HepG2 (cell line): ENCODE measurements around the gene TSPYL4. TPM values are rescaled to one million over a fixed set of nuclear protein-coding genes. Genes with fewer than 3 reads are reported as not detected.
A peak's percentile ranks its signal among the peaks of the same experiment; 100 is the strongest.

Source experiments
- ATAC-seq: fragments of 200-7000 bp; cut with Tn5 transposase; 3 replicates; pipeline ENCODE4 v1.9.1; 2020; ENCODE audit warnings: mild to moderate bottlenecking, moderate library complexity
- BruUV-seq: library from RNA; stranded (reverse); fragments of 400-500 nt; replicated peaks from 2 replicates; lab custom pipeline; 2021; lab: Mats Ljungman, UMichigan
- CTCF ChIA-PET: fragments of 300-600 bp; formaldehyde crosslinking; extraction: SDS; loops from one replicate; lab custom pipeline; 2021; ENCODE audit warnings: low total read pairs, inconsistent platforms, low intra/inter-chr PET ratio; lab: Yijun Ruan, JAX
- POLR2A ChIA-PET: fragments of 350-600 bp; sonication (Branson Sonifier 250); formaldehyde crosslinking; loops from one replicate; lab custom pipeline; 2020; ENCODE audit warnings: antibody characterized with exemption, inconsistent platforms; lab: Yijun Ruan, JAX
- DNase-seq: peaks from one replicate; pipeline ENCODE4 v3.0.0-alpha.2; 2015; ENCODE audit warnings: low spot score
- FAIRE-seq: peaks from 3 replicates; lab custom pipeline; 2011; peaks lifted over from hg19 to GRCh38; lab: Jason Lieb, UNC
- H2AFZ ChIP-seq: one replicate; pipeline ENCODE4 v1.6.1; 2011; ENCODE audit warnings: low read length, inconsistent platforms
- H3K27ac ChIP-seq: fragments of 300-600 bp; 3 replicates; pipeline ENCODE4 v1.8.0; 2011; ENCODE audit warnings: mixed run types, mild to moderate bottlenecking, mixed read lengths, low read length, inconsistent platforms; ENCODE audit not compliant: insufficient read depth; ENCODE audit errors: extremely low read length
- H3K27me3 ChIP-seq, 2 experiments: fragments of 200-600 bp in 1 of 2; 2 replicates in 1 of 2; 3 replicates in 1 of 2; pipeline versions ENCODE4 v1.6.0 to v1.8.0; 2011; ENCODE audit warnings: low read length in 2 of 2, mild to moderate bottlenecking in 2 of 2, moderate library complexity in 2 of 2, inconsistent platforms in 1 of 2; ENCODE audit not compliant: insufficient read depth in 2 of 2, control insufficient read depth in 1 of 2
- H3K36me3 ChIP-seq, 2 experiments: fragments of 200-600 bp in 1 of 2; replicated peaks in 1 of 2; 2 replicates in 1 of 2; 3 replicates in 1 of 2; pipeline versions ENCODE4 v1.5.1 to v1.8.0; 2011; ENCODE audit warnings: low read length in 2 of 2, inconsistent platforms in 1 of 2; ENCODE audit not compliant: insufficient read depth in 2 of 2, control insufficient read depth in 1 of 2
- H3K4me1 ChIP-seq: 2 replicates; pipeline ENCODE4 v1.5.1; 2012; ENCODE audit warnings: low read length, inconsistent platforms; ENCODE audit not compliant: insufficient read depth
- H3K4me2 ChIP-seq: 2 replicates; pipeline ENCODE4 v1.6.0; 2011; ENCODE audit warnings: low read depth, low read length, inconsistent platforms
- H3K4me3 ChIP-seq, 3 experiments: fragments of 200-600 bp in 1 of 3; sonication (generic), shearing (Covaris generic) in 1 of 3; replicated peaks in 1 of 3; 2 replicates each; pipeline ENCODE4 v1.5.1; 2011 to 2016; ENCODE audit warnings: low read length in 3 of 3, inconsistent platforms in 2 of 3, low read depth in 2 of 3, mild to moderate bottlenecking in 2 of 3, control low read depth in 1 of 3, mixed read lengths in 1 of 3; ENCODE audit not compliant: insufficient read depth in 1 of 3
- H3K79me2 ChIP-seq: one replicate; pipeline ENCODE4 v1.6.1; 2011; ENCODE audit warnings: low read length, inconsistent platforms; ENCODE audit not compliant: insufficient read depth
- H3K9ac ChIP-seq: 2 replicates; pipeline ENCODE4 v1.6.0; 2011; ENCODE audit warnings: mild to moderate bottlenecking, low read depth, low read length, inconsistent platforms; ENCODE audit not compliant: insufficient read depth
- H3K9me3 ChIP-seq: 2 replicates; pipeline ENCODE4 v1.5.1; 2012; ENCODE audit warnings: mild to moderate bottlenecking, low read length
- H4K20me1 ChIP-seq: 2 replicates; pipeline ENCODE4 v1.6.0; 2011; ENCODE audit warnings: inconsistent platforms, mild to moderate bottlenecking, low read length, moderate library complexity; ENCODE audit not compliant: insufficient read depth
- BCL6 ChIP-seq: IDR thresholded peaks from 2 replicates; pipeline ENCODE4 v1.6.1; 2016; ENCODE audit warnings: missing genetic modification reagents, missing compliant biosample characterization
- FOXP1 ChIP-seq, 2 experiments: fragments of 450-650 bp in 1 of 2; IDR thresholded peaks; 2 replicates each; pipeline ENCODE4 v1.6.1; 2017 to 2018; ENCODE audit warnings: antibody characterized with exemption in 1 of 2
- SATB2 ChIP-seq: sonication (generic); formaldehyde crosslinking; IDR thresholded peaks from 2 replicates; pipeline ENCODE4 v1.5.0; 2020; ENCODE audit warnings: missing genetic modification reagents
- SYNCRIP ChIP-seq: fragments of 200-400 bp; formaldehyde crosslinking; IDR thresholded peaks from 2 replicates; pipeline ENCODE4 v1.6.1; 2018; ENCODE audit warnings: mild to moderate bottlenecking, low read depth, low read length; ENCODE audit not compliant: insufficient read depth
- WGBS: methylation state at CpG from one replicate; pipeline ENCODE4 v1.1.6; 2017; ENCODE audit warnings: low lambda C conversion rate; 5-methylcytosine and 5-hydroxymethylcytosine counted together
- in situ Hi-C: cut with HindIII; loops from 2 replicates; pipeline ENCODE4 v1.10.0; 2017; ENCODE audit warnings: low pct_unique_long_range_greater_than_20kb; ENCODE audit not compliant: extremely low pct_ligation_motif_present
- intact Hi-C: fragments of 100-400 bp; cut with micrococcal nuclease; formaldehyde crosslinking; loops from one replicate; pipeline ENCODE4 v1.10.0; 2022; ENCODE audit not compliant: unreplicated experiment
- polyA plus RNA-seq, 8 experiments: library from polyadenylated mRNA; depleted of rRNA in 3 of 8; stranded (reverse) in 7 of 8; unstranded in 1 of 8; fragments of >200 nt; fragmentation: Illumina TruSeq in 4 of 8; extraction: Trizol in 4 of 8; gene quantifications; 2 replicates each; pipeline versions ENCODE4 v1.2.1 to v1.2.3, GENCODE V29; 2011 to 2016; ENCODE audit warnings: low read depth in 4 of 8, missing spikeins in 1 of 8, mixed read lengths in 1 of 8; ENCODE audit not compliant: insufficient read depth in 1 of 8
- total RNA-seq, 5 experiments: library from RNA; depleted of rRNA; stranded (reverse); fragments of >200 nt; fragmentation: Illumina TruSeq; extraction: Trizol; gene quantifications; 2 replicates each; pipeline ENCODE4 v1.2.3, GENCODE V29; 2016; ENCODE audit warnings: low read depth in 1 of 5

Gene TSPYL4
- total and polyA plus RNA-seq, 2 of the 13 experiments (the other 11 are each of a cell fraction or from before 2014, with no cell fraction given) = 18.0 to 19.7 TPM

DNA sequence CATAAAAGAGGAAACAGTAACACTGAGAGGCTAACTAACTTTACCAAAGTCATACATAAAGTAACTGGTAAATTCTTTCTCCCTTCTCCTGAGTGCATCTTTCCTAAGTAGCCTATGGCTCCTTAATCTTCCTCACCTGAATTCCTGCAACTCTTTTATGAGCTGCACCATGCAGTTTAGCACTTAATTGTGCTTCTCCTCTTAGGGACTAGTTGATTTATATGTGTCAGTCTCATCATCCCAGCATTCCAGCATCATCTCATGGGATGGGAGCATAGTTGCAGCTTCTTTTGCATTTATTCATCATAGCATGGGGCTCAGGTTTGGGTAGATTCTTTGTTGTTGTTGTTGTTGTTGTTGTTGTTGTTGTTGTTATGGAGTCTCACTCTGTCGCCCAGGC, 29.3 kb upstream of the TSPYL4 start:
- CTCF ChIA-PET = no interaction called here
- ATAC-seq (no peak), DNase-seq (no peak), FAIRE-seq (no peak)
- H3K4me2 ChIP-seq = no peak overlapping the region
- H3K27ac ChIP-seq = no peak overlapping the region
- no peaks in the 10 kb centered on the region for H3K9me3 ChIP-seq
- in situ Hi-C loops (loop anchor here (10.0 to 25.0 kb wide), 2 partner anchors 252 to 379 kb away; partner anchors contain the start of gene ZUP1), intact Hi-C loops (no loop called here)
- peaks cover 7% of the 10 kb centered on the region for H4K20me1 ChIP-seq
- no peaks in the 10 kb centered on the region; a peak in 1 of 5 replicates for H3K27me3 ChIP-seq
- no peak overlapping the region for H3K9ac ChIP-seq
- H3K4me3 ChIP-seq = no peak overlapping the region
- peaks cover 15% of the 10 kb centered on the region for H3K79me2 ChIP-seq
- H3K36me3 ChIP-seq = no peaks in the 10 kb centered on the region
- POLR2A ChIA-PET = no interaction called here
- peaks cover 17% of the 10 kb centered on the region for H3K4me1 ChIP-seq
- peak; percentile 85 for TF ChIP-seq FOXP1 (IDR thresholded peaks at IDR 0.05)
- TF ChIP-seq FOXP1 (CRISPR knock-in tag; IDR thresholded peaks at IDR 0.05) = no peak
- TF ChIP-seq SYNCRIP = no peak
- WGBS = 88% methylated on average over 1 of the region's 1 CpG
- no peak overlapping the region for H2AFZ ChIP-seq
- BruUV-seq = no TSS peak

DNA sequence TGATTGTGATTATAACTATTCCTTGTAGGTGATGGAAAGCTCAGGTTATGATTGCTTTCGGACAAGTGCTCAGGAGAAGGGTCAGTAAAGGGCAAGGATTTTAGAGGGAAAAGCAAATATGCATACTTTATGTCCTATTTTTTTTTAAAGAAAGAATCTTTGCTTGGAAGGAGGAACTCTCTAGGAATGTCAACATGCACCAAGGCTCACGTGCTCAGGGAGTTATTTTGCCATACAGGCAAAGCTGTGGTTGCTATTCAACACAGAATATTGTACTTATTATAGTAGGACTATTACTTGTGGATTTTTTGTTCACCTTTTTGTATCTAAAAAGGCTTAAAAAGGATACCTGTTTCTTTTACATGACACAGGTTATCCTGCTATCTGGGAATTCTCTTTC, 28.8 kb upstream of the TSPYL4 start:
- WGBS = 55% methylated on average over 2 of the region's 2 CpGs
- Histone ChIP-seq H3K27me3 (no peaks in the 10 kb centered on the region; a peak in 1 of 5 replicates), H3K4me1 (peaks cover 22% of the 10 kb centered on the region), H2AFZ (no peak overlapping the region), H3K4me3 (no peak overlapping the region), H3K79me2 (peaks cover 20% of the 10 kb centered on the region), H3K9ac (no peak overlapping the region), H3K9me3 (no peaks in the 10 kb centered on the region), H3K27ac (no peak overlapping the region), H3K36me3 (no peaks in the 10 kb centered on the region), H3K4me2 (no peak overlapping the region), H4K20me1 (peaks cover 12% of the 10 kb centered on the region)
- ChIA-PET CTCF (no interaction called here), POLR2A (no interaction called here)
- no peak for DNase-seq
- in situ Hi-C loops (loop anchor here (10.0 to 25.0 kb wide), 2 partner anchors 252 to 380 kb away; partner anchors contain the start of gene ZUP1), intact Hi-C loops (no loop called here)
- no peak for ATAC-seq
- no TSS peak for BruUV-seq
- no peak for FAIRE-seq
- TF ChIP-seq SATB2 (CRISPR knock-in tag) = no peak
- TF ChIP-seq BCL6 (CRISPR knock-in tag) = peak; percentile 87
